NCI-H1417 treated with DMSO at 0.1 percent for 48 hours (cell line): Measurements from ENCODE around the gene RIC8A.
"Not testable (repeated sequence)": the region's sequence is repeated elsewhere in the genome, so short reads cannot be mapped to it uniquely, and the experiment has no call there.

Source experiments
- DNase-seq: peaks from one replicate; lab custom pipeline; 2025; lab: John Stamatoyannopoulos, UW

Gene RIC8A

GRCh38 chr11:220641-221215 lies 13.2 kb downstream of the RIC8A start:
- not testable (repeated sequence) for DNase-seq

GRCh38 chr11:221539-221938 lies 14.0 kb downstream of the RIC8A start:
- no peak for DNase-seq

- DNase-seq, result no peak
Observed at GRCh38 chr11:221998-222789, 14.7 kb downstream of the RIC8A start.

GRCh38 chr11:223026-223789 lies 15.7 kb downstream of the RIC8A start:
- DNase-seq, result no peak

- DNase-seq, result no peak
Observed at GRCh38 chr11:223884-224283, 16.4 kb downstream of the RIC8A start.

GRCh38 chr11:224424-224823 lies 16.9 kb downstream of the RIC8A start:
- DNase-seq, result no peak

GRCh38 chr11:225734-226453 lies 18.4 kb downstream of the RIC8A start:
- no peak for DNase-seq

GRCh38 chr11:227824-228379 lies 20.4 kb downstream of the RIC8A start:
- DNase-seq, result no peak

- no peak for DNase-seq
Observed at GRCh38 chr11:230431-230830, 22.9 kb downstream of the RIC8A start.

- no peak for DNase-seq
Observed at GRCh38 chr11:232783-233565, 25.5 kb downstream of the RIC8A start.

GRCh38 chr11:235180-235579 lies 27.7 kb downstream of the RIC8A start:
- no peak for DNase-seq

GRCh38 chr11:235609-235996 lies 28.1 kb downstream of the RIC8A start:
- no peak for DNase-seq

- DNase-seq, result peak; percentile 15
Observed at GRCh38 chr11:235997-236773, 28.7 kb downstream of the RIC8A start, which contains the start of gene SIRT3. Gene SIRT3, minus strand, starts transcription at chr11:236342. Its CDS starts 14 bp downstream, at chr11:236328.

- DNase-seq, result no peak
Observed at GRCh38 chr11:236774-237767, 29.6 kb downstream of the RIC8A start, which contains the start of gene PSMD13. Gene PSMD13, plus strand, starts transcription at chr11:236976. Its CDS starts 74 bp downstream, at chr11:237050.

- DNase-seq, result not testable (repeated sequence)
Observed at GRCh38 chr11:238346-238745, 30.8 kb downstream of the RIC8A start.

GRCh38 chr11:240315-240714 lies 32.8 kb downstream of the RIC8A start:
- DNase-seq, result no peak

- no peak for DNase-seq
Observed at GRCh38 chr11:241634-242033, 34.1 kb downstream of the RIC8A start.

- no peak for DNase-seq
Observed at GRCh38 chr11:244376-244775, 36.9 kb downstream of the RIC8A start.

- DNase-seq, result no peak
Observed at GRCh38 chr11:249062-249461, 41.6 kb downstream of the RIC8A start.
